SK-N-SH (cell line): ENCODE data around the gene FIBP. TPM values are rescaled to one million over a fixed set of nuclear protein-coding genes. Genes with fewer than 3 reads are reported as not detected.

ENCODE experiments used
- CTCF ChIA-PET: fragments of 300-600, 350-600 bp; formaldehyde crosslinking; extraction: SDS; loops from one replicate; lab custom pipeline; 2021; lab: Yijun Ruan, JAX
- POLR2A ChIA-PET: fragments of 350-600 bp; sonication (Branson Sonifier 250); formaldehyde crosslinking; extraction: SDS; loops from one replicate; lab custom pipeline; 2020; ENCODE audit warnings: antibody characterized with exemption, inconsistent platforms; lab: Yijun Ruan, JAX
- DNase-seq: peaks from one replicate; pipeline ENCODE4 v3.0.0; 2012
- H2AFZ ChIP-seq: fragments of 200-600 bp; sonication (generic); 2 replicates; pipeline ENCODE4 v1.8.1; 2016; ENCODE audit warnings: antibody characterized with exemption, mild to moderate bottlenecking, low read depth
- H3F3A ChIP-seq: fragments of 200-600 bp; sonication (generic); replicated peaks from 2 replicates; pipeline ENCODE3; 2016; ENCODE audit warnings: antibody characterized with exemption, mild to moderate bottlenecking; ENCODE audit not compliant: insufficient read depth
- H3K27ac ChIP-seq, 2 experiments: fragments of 200-500 bp in 1 of 2; fragments of 200-600 bp in 1 of 2; sonication (Bioruptor generic) in 1 of 2; sonication (generic), shearing (Covaris generic) in 1 of 2; 2 replicates each; pipeline versions ENCODE4 v1.5.1 to v1.6.1; 2014 to 2016; ENCODE audit warnings: low read depth in 2 of 2, inconsistent platforms in 1 of 2, low read length in 1 of 2, mild to moderate bottlenecking in 1 of 2, mixed read lengths in 1 of 2
- H3K27me3 ChIP-seq: fragments of 200-600 bp; sonication (generic), shearing (Covaris generic); 2 replicates; pipeline ENCODE4 v1.6.1; 2016; ENCODE audit warnings: mixed run types; ENCODE audit not compliant: insufficient read depth
- H3K36me3 ChIP-seq, 2 experiments: fragments of 200-500 bp in 1 of 2; fragments of 200-600 bp in 1 of 2; sonication (Bioruptor generic) in 1 of 2; sonication (generic) in 1 of 2; replicated peaks in 1 of 2; 2 replicates each; pipeline versions ENCODE3 to v1.5.1; 2014 to 2016; ENCODE audit warnings: low read length in 1 of 2, mild to moderate bottlenecking in 1 of 2; ENCODE audit not compliant: insufficient read depth in 2 of 2, control insufficient read depth in 1 of 2
- H3K4me1 ChIP-seq, 2 experiments: fragments of 200-500 bp in 1 of 2; fragments of 200-600 bp in 1 of 2; sonication (Bioruptor generic) in 1 of 2; sonication (generic), shearing (Covaris generic) in 1 of 2; 2 replicates each; pipeline versions ENCODE4 v1.5.1 to v1.6.1; 2014 to 2016; ENCODE audit warnings: low read depth in 1 of 2, low read length in 1 of 2, mixed run types in 1 of 2; ENCODE audit not compliant: insufficient read depth in 2 of 2, control insufficient read depth in 1 of 2
- H3K4me2 ChIP-seq: fragments of 200-600 bp; sonication (generic), shearing (Covaris generic); 2 replicates; pipeline ENCODE4 v1.6.1; 2017; ENCODE audit warnings: mixed run types
- H3K4me3 ChIP-seq, 2 experiments: fragments of 200-500 bp in 1 of 2; fragments of 200-600 bp in 1 of 2; sonication (Bioruptor generic) in 1 of 2; sonication (generic), shearing (Covaris generic) in 1 of 2; 2 replicates each; pipeline versions ENCODE4 v1.5.1 to v1.8.1; 2014 to 2016; ENCODE audit warnings: low read depth in 2 of 2, inconsistent platforms in 1 of 2, low read length in 1 of 2, mild to moderate bottlenecking in 1 of 2, mixed read lengths in 1 of 2, moderate library complexity in 1 of 2
- H3K79me2 ChIP-seq: fragments of 200-600 bp; sonication (generic); 2 replicates; pipeline ENCODE4 v1.8.1; 2017; ENCODE audit warnings: mild to moderate bottlenecking; ENCODE audit not compliant: insufficient read depth
- H3K9ac ChIP-seq: fragments of 200-600 bp; sonication (generic); 2 replicates; pipeline ENCODE4 v1.6.1; 2017; ENCODE audit warnings: mixed run types
- H3K9me2 ChIP-seq: fragments of 200-600 bp; sonication (generic); 2 replicates; pipeline ENCODE4 v1.6.1; 2017; ENCODE audit warnings: mixed run types
- H3K9me3 ChIP-seq: fragments of 200-600 bp; sonication (generic); 2 replicates; pipeline ENCODE4 v1.6.1; 2017; ENCODE audit warnings: mixed run types, mild to moderate bottlenecking, moderate library complexity
- H4K20me1 ChIP-seq: fragments of 200-600 bp; sonication (generic); 2 replicates; pipeline ENCODE4 v1.6.1; 2017; ENCODE audit warnings: mild to moderate bottlenecking, mixed run types; ENCODE audit not compliant: insufficient read depth
- ELF1 ChIP-seq: IDR thresholded peaks from 2 replicates; pipeline ENCODE4 v1.4.0; 2012
- EP300 ChIP-seq, 2 experiments: IDR thresholded peaks; 2 replicates each; pipeline versions ENCODE4 v1.4.0 to v1.6.1; 2012; ENCODE audit warnings: borderline replicate concordance in 1 of 2, low read depth in 1 of 2, low read length in 1 of 2
- EZH2phosphoT487 ChIP-seq: fragments of 200-600 bp; sonication (generic); IDR thresholded peaks from 2 replicates; pipeline ENCODE4 v1.6.1; 2017; ENCODE audit warnings: low read depth, mixed run types, mild to moderate bottlenecking, antibody characterized with exemption, moderate library complexity, borderline replicate concordance
- FOSL2 ChIP-seq: IDR thresholded peaks from 2 replicates; pipeline ENCODE4 v1.4.0; 2012; ENCODE audit warnings: low read depth, mild to moderate bottlenecking, moderate library complexity, borderline replicate concordance
- FOXJ3 ChIP-seq: sonication (generic); formaldehyde crosslinking; IDR thresholded peaks from 2 replicates; pipeline ENCODE4 v1.5.1; 2020; ENCODE audit warnings: mild to moderate bottlenecking, missing genetic modification reagents
- GABPA ChIP-seq: IDR thresholded peaks from 2 replicates; pipeline ENCODE4 v1.4.0; 2012; ENCODE audit warnings: low read depth, mild to moderate bottlenecking
- JUND ChIP-seq: IDR thresholded peaks from 2 replicates; pipeline ENCODE4 v1.4.0; 2012
- POLR2AphosphoS5 ChIP-seq: IDR thresholded peaks from 2 replicates; pipeline ENCODE4 v1.6.1; 2012; ENCODE audit warnings: low read depth, low read length
- RAD21 ChIP-seq: IDR thresholded peaks from 2 replicates; pipeline ENCODE4 v1.6.1; 2012; ENCODE audit warnings: mild to moderate bottlenecking, low read length
- RCOR1 ChIP-seq: fragments of 150-350 bp; IDR thresholded peaks from 2 replicates; pipeline ENCODE4 v1.6.1; 2017; ENCODE audit warnings: antibody characterized with exemption, low read length
- RFX5 ChIP-seq: IDR thresholded peaks from 2 replicates; pipeline ENCODE4 v1.6.1; 2012; ENCODE audit warnings: mild to moderate bottlenecking, improper control_type of control experiment, low read length
- SIN3A ChIP-seq: IDR thresholded peaks from 2 replicates; pipeline ENCODE4 v1.6.1; 2012; ENCODE audit warnings: low read depth, mild to moderate bottlenecking, low read length, moderate library complexity, borderline replicate concordance
- TAF1 ChIP-seq: IDR thresholded peaks from 2 replicates; pipeline ENCODE4 v1.6.1; 2012; ENCODE audit warnings: low read depth, mild to moderate bottlenecking, low read length, moderate library complexity, borderline replicate concordance
- WGBS: methylation state at CpG from one replicate; pipeline ENCODE4 v1.1.6; 2017; ENCODE audit warnings: low lambda C conversion rate; 5-methylcytosine and 5-hydroxymethylcytosine counted together
- polyA plus RNA-seq, 3 experiments: library from polyadenylated mRNA; depleted of rRNA; stranded (reverse); fragments of >200 nt; gene quantifications; 2 replicates each; pipeline ENCODE4 v1.2.3, GENCODE V29; 2012
- TF ChIP-seq, protein P1 (sequence below): IDR thresholded peaks from 2 replicates; pipeline ENCODE4 v1.4.0; 2012; ENCODE audit warnings: low read depth, borderline replicate concordance
- TF ChIP-seq, protein P2 (sequence below): IDR thresholded peaks from 2 replicates; pipeline ENCODE4 v1.4.0; 2012; ENCODE audit warnings: low read depth
- TF ChIP-seq, protein P3 (sequence below): IDR thresholded peaks from 2 replicates; pipeline ENCODE4 v1.4.0; 2012; ENCODE audit warnings: low read depth, borderline replicate concordance
- TF ChIP-seq, protein P4 (sequence below): fragments of 150-350 bp; IDR thresholded peaks from 2 replicates; pipeline ENCODE4 v1.6.1; 2017; ENCODE audit warnings: antibody characterized with exemption, low read length, low read depth, borderline replicate concordance

Gene FIBP
- polyA plus RNA-seq, 1 of the 3 experiments (the other 2 are of a cell fraction), result 190 TPM

DNA sequence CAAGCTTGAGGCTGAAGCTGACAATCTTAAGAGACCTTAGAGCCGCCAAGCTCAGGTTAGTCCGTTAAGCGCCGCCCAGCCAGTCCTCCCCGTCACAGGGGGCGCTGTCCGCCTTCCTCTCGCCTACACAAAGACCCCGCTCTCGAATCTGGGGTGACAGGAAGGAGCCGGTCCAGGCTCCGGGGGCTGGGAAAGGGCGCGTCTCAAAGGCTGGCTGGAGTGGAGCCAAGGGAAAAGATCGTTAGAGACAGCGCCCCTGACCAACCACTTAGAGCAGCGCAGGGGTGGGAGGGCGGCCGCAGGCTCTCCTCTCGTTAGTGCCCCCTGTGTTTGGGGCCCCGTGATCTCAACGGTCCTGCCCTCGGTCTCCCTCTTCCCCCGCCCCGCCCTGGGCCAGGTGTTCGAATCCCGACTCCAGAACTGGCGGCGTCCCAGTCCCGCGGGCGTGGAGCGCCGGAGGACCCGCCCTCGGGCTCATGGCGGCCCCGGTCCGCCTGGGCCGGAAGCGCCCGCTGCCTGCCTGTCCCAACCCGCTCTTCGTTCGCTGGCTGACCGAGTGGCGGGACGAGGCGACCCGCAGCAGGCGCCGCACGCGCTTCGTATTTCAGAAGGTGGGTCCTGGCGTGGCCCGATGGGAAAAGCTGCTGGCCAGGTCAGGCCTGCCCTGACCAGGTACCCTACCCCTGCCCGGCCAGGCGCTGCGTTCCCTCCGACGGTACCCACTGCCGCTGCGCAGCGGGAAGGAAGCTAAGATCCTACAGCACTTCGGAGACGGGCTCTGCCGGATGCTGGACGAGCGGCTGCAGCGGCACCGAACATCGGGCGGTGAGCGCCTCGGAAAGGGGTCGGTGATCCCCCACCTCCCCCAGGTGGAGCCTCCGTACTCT lies 27.8 kb downstream of the FIBP start, which contains the start of gene MUS81 (continued):
- TF ChIP-seq, protein P1, sequence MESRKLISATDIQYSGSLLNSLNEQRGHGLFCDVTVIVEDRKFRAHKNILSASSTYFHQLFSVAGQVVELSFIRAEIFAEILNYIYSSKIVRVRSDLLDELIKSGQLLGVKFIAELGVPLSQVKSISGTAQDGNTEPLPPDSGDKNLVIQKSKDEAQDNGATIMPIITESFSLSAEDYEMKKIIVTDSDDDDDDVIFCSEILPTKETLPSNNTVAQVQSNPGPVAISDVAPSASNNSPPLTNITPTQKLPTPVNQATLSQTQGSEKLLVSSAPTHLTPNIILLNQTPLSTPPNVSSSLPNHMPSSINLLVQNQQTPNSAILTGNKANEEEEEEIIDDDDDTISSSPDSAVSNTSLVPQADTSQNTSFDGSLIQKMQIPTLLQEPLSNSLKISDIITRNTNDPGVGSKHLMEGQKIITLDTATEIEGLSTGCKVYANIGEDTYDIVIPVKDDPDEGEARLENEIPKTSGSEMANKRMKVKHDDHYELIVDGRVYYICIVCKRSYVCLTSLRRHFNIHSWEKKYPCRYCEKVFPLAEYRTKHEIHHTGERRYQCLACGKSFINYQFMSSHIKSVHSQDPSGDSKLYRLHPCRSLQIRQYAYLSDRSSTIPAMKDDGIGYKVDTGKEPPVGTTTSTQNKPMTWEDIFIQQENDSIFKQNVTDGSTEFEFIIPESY, result peak; percentile 69; the same call in 1 of the 2 replicates
- no peak for TF ChIP-seq FOXJ3
- no peak for TF ChIP-seq JUND
- TF ChIP-seq EP300 (IDR thresholded peaks at IDR 0.05; ENCODE audit: borderline replicate concordance in 1 of 2, low read depth in 1 of 2, low read length in 1 of 2), result peak in 1 of 2 experiments; percentile 52; a peak in 1 of 4 replicates
- peak; percentile 96 for TF ChIP-seq SIN3A
- TF ChIP-seq FOSL2, result no peak
- peak; percentile 69 for TF ChIP-seq TAF1
- TF ChIP-seq, protein P2, sequence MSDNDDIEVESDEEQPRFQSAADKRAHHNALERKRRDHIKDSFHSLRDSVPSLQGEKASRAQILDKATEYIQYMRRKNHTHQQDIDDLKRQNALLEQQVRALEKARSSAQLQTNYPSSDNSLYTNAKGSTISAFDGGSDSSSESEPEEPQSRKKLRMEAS, result peak; percentile 89
- 0 out of 2 replicates have a peak, but pooled peaks have one; percentile 49 for TF ChIP-seq RFX5
- peak; percentile 83 for TF ChIP-seq ELF1
- peak; percentile 81 for TF ChIP-seq POLR2AphosphoS5
- TF ChIP-seq RCOR1, result peak; percentile 64
- TF ChIP-seq, protein P3, sequence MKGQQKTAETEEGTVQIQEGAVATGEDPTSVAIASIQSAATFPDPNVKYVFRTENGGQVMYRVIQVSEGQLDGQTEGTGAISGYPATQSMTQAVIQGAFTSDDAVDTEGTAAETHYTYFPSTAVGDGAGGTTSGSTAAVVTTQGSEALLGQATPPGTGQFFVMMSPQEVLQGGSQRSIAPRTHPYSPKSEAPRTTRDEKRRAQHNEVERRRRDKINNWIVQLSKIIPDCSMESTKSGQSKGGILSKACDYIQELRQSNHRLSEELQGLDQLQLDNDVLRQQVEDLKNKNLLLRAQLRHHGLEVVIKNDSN, result peak; percentile 51; the same call in 1 of the 2 replicates

DNA sequence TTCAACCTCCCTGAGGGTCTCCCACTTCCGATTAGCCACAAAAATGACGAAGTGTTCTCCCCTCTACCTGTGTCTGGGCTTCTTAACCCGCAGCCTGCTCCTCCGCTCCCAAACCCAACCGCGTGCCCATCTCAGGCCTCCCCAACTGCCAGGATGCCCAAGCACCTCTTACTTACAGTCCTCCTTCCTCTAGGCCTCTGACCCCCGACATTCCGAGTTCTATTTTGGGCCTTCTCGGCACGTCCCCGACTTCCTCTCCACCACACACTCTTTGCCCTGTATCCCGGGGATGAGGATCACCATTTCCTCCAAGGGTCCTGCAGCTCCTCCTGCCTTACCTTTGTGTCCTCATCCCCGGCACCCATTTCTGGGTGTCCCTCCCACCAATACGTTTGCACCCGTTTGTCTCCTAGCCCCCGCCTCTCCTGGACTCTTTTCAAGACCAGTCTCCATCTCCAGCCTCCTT lies 28.4 kb downstream of the FIBP start:
- peak overlapping the region; percentile 99 for H3K4me2 ChIP-seq
- ChIA-PET POLR2A (interaction anchor here (0.6 to 5.0 kb wide), 14 partner anchors 9 to 1081 kb away, joined by 3 to 59 read pairs (median 5); partner anchors contain the start of genes BANF1, CCDC85B, CTSW and EIF1AD), CTCF (interaction anchor here (0.7 to 18.4 kb wide), 24 partner anchors 9 to 318 kb away, joined by 3 to 374 read pairs (median 4); partner anchors contain the start of genes BANF1, C11orf68, CCDC85B and CTSW)
- no peak for DNase-seq
- peak overlapping the region; percentile 97 to 99 for H3K4me3 ChIP-seq
- H3K9me3 ChIP-seq, result no peaks in the 10 kb centered on the region
- no peaks in the 10 kb centered on the region for H3K27me3 ChIP-seq
- peaks cover 72% of the 10 kb centered on the region for H3K79me2 ChIP-seq
- TF ChIP-seq, protein P4, sequence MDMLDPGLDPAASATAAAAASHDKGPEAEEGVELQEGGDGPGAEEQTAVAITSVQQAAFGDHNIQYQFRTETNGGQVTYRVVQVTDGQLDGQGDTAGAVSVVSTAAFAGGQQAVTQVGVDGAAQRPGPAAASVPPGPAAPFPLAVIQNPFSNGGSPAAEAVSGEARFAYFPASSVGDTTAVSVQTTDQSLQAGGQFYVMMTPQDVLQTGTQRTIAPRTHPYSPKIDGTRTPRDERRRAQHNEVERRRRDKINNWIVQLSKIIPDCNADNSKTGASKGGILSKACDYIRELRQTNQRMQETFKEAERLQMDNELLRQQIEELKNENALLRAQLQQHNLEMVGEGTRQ, result no peak
- no peak for TF ChIP-seq ELF1
- no peak for TF ChIP-seq GABPA
- no peak for TF ChIP-seq TAF1
- TF ChIP-seq EZH2phosphoT487, result no peak
- no peak for TF ChIP-seq RAD21
- peaks cover 44% of the 10 kb centered on the region for H3F3A ChIP-seq
- peak overlapping the region; percentile 86 for H3K9ac ChIP-seq
- H3K27ac ChIP-seq, result peak overlapping the region; percentile 93
- peak overlapping the region; percentile 64; the same call in 1 of the 2 replicates for H2AFZ ChIP-seq
- peaks cover 10 to 29% of the 10 kb centered on the region in 2 experiments for H3K4me1 ChIP-seq
- H3K9me2 ChIP-seq, result no peaks in the 10 kb centered on the region
- 6% methylated on average over 16 of the region's 16 CpGs for WGBS
- H4K20me1 ChIP-seq, result peaks cover 27% of the 10 kb centered on the region
- peaks cover 28 to 51% of the 10 kb centered on the region in 2 experiments for H3K36me3 ChIP-seq
